OCI-M1 (cell line): ENCODE results near the gene PRDM2.

Experiments used
- DNase-seq: peaks from one replicate; lab custom pipeline; 2025; lab: John Stamatoyannopoulos, UW

Gene PRDM2

DNA sequence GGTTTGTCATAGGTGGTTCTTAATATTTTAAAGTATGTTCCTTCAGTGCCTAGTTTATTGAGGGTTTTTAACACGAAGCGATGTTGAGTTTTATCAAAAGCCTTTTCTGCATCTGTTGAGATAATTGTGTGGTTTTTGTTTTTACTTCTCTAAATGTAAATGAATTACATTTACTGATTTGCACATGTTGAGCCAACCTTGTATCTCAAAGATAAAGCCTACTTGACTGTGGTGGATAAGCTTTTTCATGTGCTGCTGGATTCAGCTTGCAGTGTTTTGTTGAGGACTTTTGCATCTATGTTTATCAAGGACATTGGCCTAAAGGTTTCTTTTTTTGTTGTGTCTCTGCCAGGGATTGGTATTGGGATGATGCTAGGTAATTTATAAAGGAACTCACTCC, 142.5 kb downstream of the PRDM2 start:
- peak; percentile 74 for DNase-seq

GRCh38 chr1:13851726-13852125, 151.7 kb downstream of the PRDM2 start:
- DNase-seq = no peak

GRCh38 chr1:13855554-13855953, 155.6 kb downstream of the PRDM2 start:
- DNase-seq = no peak

GRCh38 chr1:13860031-13860430, 160.0 kb downstream of the PRDM2 start:
- DNase-seq = no peak

- DNase-seq = no peak
Observed at GRCh38 chr1:13864760-13865159, 164.8 kb downstream of the PRDM2 start.

- DNase-seq = no peak
Observed at GRCh38 chr1:13865851-13866250, 165.9 kb downstream of the PRDM2 start.

DNA sequence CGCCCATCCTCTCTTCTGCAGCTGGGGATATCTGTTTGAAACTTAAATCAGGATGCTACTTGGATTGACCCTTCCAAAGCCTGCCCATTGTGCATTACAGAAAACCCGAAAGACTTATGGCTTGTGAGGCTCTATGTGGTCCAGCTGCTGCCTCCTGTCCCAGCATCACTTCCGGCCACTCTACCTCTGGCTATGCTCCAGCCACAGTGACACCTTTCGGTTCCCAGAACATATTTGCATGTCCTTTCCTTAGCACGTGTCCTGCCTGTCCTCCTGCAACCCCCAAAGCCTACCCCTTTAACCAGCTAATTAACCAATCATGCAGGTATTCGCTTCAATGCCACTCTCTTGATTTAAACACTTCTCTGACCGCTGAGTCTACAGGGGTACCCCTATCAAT, 167.6 kb downstream of the PRDM2 start:
- DNase-seq = no peak

- peak; percentile 79 for DNase-seq
Observed at GRCh38 chr1:13869172-13869797, 169.3 kb downstream of the PRDM2 start.

DNA sequence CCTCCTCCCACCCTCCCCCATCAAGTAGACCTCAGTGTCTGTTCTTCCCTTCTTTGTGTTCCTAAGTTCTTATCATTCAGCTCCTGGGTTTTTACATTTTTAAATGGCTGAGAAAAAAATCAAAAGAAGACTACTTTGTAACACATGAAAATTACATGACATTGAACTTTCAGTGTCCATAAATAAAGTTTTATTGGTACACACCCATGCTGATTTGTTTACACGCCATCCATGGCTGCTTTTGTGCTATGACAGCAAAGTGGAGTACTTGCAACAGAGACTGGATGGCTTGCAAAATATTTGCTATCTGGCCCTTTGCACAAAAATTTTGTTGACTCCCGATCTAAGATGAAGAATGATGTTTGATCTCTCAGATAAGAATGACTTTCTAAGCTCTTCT, 171.4 kb downstream of the PRDM2 start:
- DNase-seq = no peak

DNA sequence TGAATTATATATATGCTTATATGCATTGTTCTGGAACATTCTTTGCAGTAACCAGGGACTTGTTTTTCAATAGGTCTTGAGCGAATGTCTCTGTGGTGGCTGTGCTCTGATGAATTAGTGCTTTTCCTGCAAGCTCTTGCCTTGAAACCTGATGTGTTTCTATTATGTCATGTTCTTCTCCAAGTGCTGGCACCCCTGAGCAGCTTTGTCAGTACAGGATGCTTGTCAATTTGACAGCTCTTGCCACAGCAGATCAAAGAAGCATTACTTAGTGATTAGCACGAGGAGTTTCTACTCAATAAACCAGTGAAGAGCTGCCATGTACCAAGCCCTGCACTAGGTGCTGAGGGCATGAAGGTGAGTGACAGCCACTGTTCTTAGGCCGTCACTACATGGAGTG, 171.9 kb downstream of the PRDM2 start:
- no peak for DNase-seq

GRCh38 chr1:13873032-13873431, 173.0 kb downstream of the PRDM2 start:
- no peak for DNase-seq
